T-helper 2 cell (primary cell): Measurements from ENCODE around the gene PRKN.

Experiments used
- DNase-seq, 5 experiments: peaks; one replicate each; pipeline versions ENCODE4 v3.0.0 to v3.0.0-alpha.2; 2012 to 2022

Gene PRKN

GRCh38 chr6:162165479-162165878 is 562.1 kb downstream of the PRKN start:
- DNase-seq = no peak

DNA sequence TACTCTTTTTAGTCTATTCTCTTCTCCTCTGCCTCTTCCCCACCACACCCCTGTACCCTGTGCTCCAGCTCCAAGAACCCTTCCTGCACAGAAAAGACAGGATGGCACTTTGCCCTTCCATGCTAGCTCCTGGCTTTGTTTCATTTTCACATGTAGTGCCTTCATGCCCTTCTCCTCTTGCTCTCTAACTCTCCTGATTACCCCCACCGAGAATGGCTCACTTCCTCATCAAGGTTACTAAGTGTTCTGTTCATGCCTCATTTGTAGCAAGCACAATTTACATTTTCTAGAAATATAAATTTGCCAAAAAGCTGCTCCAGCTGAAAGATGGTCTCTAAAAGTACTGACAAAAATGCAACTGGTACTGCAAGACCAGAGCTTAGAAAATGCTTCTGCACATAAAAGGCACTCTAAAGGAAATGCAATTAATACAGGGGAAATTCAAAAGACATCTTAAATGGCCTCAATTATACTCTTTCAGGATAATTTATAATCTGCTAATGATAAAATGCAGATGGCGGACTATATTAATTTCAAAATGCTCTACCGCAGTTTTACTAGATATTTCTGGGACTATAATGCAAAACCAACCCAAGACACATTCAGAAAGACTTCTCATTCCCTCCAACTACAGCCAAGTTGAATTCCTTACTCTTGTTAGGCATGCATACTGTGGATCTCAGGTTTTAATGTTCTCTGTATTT is 570.2 kb downstream of the PRKN start:
- DNase-seq = no peak

- DNase-seq = no peak
Observed at GRCh38 chr6:162156146-162156545, 571.4 kb downstream of the PRKN start.

GRCh38 chr6:162154930-162155329 is 572.6 kb downstream of the PRKN start:
- no peak for DNase-seq

DNA sequence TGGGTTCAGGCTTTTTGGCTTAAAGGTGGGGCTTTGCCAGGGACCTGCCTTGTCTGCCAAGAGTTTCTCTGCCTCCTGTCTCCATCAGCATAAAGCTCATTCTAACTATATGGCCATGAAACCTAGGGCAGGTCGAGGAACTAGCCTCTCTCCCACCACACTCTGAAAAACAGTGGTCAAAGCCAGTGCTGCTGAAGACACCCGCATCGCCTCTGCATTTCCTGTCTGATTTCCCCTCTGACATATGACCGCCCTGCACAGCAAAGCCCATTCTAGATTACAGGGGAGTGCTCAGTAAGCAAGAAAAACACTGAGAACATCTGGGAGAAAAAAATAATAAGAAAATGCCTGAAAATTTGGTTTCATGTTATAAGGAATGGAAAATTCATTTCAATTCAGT is 573.6 kb downstream of the PRKN start:
- DNase-seq = no peak

GRCh38 chr6:162153120-162153519 is 574.4 kb downstream of the PRKN start:
- no peak for DNase-seq

DNA sequence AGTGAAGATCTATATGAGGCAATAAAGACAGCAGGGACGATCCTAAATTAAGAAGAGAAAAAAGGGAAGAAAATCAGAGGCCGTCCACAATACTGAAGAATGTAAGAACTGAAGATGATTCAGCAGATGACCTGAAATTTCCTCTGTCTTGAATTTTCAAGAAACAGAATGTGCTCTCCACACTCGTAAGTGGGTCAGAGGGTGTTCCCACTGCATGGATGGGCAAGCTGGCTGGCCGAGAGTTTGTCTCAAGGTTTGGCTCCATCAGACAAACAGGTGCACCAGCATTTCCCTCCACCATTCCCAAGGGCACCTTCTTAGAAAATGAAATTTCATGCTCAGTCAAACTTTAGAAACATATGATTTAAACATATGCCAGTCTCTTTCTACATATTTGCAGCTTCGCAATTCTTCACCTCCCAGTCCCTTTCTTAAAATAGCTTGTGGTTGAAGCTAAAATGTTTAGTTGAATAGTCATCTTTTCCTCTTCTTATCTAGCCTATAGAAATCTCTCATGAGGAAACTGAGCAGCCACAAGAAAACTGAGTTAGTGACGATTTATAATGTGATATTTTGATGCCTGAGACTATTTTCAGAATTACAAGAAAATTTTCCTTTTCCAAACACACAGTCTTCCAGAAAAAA is 576.4 kb downstream of the PRKN start:
- DNase-seq = no peak

- no peak for DNase-seq
Observed at GRCh38 chr6:162150295-162150694, 577.3 kb downstream of the PRKN start.

DNA sequence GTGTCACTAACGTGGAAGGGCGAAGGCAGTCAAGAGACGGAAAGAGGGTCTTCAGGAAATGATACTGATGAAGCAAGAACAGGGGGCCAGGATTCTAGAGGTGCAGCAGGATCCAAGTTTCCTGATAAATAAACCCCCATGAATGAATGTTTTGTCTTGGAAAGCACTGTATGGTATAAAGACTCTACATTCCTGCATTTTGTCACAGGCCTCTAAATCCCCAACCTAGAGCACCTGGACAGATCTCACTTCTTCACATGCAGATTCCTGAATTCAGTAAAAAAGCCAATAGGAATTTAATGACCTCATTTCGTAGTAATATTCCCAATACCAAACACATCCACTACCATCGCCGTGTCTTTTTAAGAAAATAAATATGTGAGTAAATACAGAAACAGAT is 577.8 kb downstream of the PRKN start:
- no peak for DNase-seq

GRCh38 chr6:162147805-162148204 is 579.8 kb downstream of the PRKN start:
- DNase-seq = no peak

- DNase-seq = no peak
Observed at GRCh38 chr6:162147281-162147680, 580.3 kb downstream of the PRKN start.

GRCh38 chr6:162140251-162140852 is 587.2 kb downstream of the PRKN start:
- DNase-seq = no peak

- no peak for DNase-seq
Observed at GRCh38 chr6:162125659-162126058, 601.9 kb downstream of the PRKN start.

DNA sequence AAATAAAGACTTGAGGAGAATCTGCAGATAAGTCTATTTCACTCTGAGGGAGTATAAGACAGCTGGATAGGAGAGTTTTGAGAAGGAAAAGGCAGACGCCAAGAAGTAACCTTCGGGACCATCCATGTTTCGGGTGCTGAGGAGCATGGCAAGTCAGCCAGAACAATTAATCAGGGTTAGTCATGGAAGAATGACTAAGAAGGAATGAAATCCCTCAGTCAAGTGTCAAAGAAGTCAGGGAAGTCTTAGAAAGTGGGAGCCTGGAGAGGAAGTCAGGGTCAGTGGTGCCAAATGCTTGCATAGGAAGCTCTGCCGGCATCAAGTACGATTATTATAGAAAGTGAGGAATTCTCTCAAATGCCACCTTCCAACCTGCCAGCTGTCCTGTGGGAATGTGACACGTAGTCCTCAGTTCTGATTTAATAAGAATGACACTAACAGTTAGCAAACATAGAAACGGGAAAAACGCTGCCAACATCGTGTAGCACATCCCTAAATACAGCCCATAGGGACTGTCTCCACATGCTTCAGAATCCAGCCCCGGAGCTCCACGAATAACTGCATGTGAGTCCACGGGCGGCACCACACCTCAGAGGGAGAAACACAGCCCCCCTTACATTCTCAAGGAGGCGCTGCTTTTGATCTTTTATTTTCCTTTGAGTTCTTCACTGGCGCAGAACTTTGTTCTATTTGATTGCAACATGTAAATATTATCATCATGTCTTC is 602.7 kb downstream of the PRKN start:
- DNase-seq = no peak

GRCh38 chr6:162123797-162124196 is 603.8 kb downstream of the PRKN start:
- no peak for DNase-seq

DNA sequence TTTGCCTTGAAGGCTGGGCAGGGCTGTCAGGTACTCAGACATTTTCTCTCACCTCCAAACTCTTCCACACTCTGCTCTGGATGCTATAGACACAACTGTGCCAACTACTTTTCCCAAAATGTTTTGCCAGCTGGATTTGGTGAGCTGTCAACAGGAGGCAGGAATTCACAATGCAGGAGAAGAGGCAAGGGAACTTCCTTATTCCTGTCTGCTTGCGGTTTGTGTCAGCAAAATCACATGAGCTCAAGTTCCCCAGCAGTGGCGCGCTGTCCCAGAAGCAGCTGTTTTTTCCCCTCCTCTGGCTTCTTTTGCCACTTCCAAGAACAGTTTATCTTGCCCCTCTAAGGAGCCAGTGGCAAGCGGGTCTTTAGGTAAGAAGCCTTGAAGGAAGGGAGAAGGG is 608.2 kb downstream of the PRKN start:
- no peak for DNase-seq

- no peak for DNase-seq
Observed at GRCh38 chr6:162118706-162119105, 608.9 kb downstream of the PRKN start.

GRCh38 chr6:162116902-162117525 is 610.6 kb downstream of the PRKN start:
- DNase-seq = no peak

GRCh38 chr6:162109480-162110050 is 618.0 kb downstream of the PRKN start:
- DNase-seq = no peak

DNA sequence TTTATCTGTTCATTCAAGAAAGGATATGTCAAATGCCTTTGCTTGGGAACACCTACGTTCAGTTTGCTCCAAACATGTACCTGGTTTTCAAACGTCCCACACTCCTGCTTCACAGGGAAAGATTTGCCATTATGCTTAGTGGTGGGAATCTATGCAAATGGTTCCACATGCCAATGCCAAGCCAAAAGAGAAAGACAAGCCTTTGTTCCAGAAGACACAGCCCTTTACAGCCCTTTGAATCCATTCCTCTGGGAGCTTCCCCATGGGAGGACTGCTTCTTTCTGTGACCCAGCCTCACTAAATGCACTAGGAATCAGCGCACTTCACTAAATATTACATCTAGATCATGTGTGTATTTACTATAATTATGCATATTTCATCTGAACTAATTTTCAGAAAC is 619.5 kb downstream of the PRKN start:
- DNase-seq = no peak

- DNase-seq = no peak
Observed at GRCh38 chr6:162100096-162100495, 627.5 kb downstream of the PRKN start.

- no peak for DNase-seq
Observed at GRCh38 chr6:162099685-162100084, 627.9 kb downstream of the PRKN start.
